Breast epithelium (tissue), 4 donors: ENCODE results near the gene LSAMP. TPM values are rescaled to one million over a fixed set of nuclear protein-coding genes. Genes with fewer than 3 reads are reported as not detected.

Experiments
- DNase-seq, 2 donors: peaks; one replicate each; pipeline ENCODE4 v3.0.0-alpha.2; 2019; ENCODE audit warnings: low spot score in 2 of 2
- H3K27ac ChIP-seq, 2 donors: fragments of 200-600 bp; sonication (generic) in 1 of 2; one replicate each; pipeline ENCODE4 v1.5.1; 2016 to 2019; ENCODE audit warnings: mild to moderate bottlenecking in 1 of 2
- H3K27me3 ChIP-seq, 2 donors: fragments of 200-600 bp; sonication (generic) in 1 of 2; one replicate each; pipeline versions ENCODE4 v1.5.1 to v1.6.0; 2017 to 2019; ENCODE audit warnings: control low read depth in 1 of 2, mild to moderate bottlenecking in 1 of 2
- H3K36me3 ChIP-seq: fragments of 200-600 bp; one replicate; pipeline ENCODE4 v1.5.1; 2019
- H3K4me1 ChIP-seq, 2 donors: fragments of 200-600 bp; sonication (generic); one replicate each; pipeline ENCODE4 v1.5.1; 2016 to 2019; ENCODE audit warnings: control low read depth in 1 of 2
- H3K4me3 ChIP-seq, 3 donors: fragments of 200-600 bp; sonication (generic); 1 replicate in 2 of 3; 2 replicates in 1 of 3; pipeline ENCODE4 v1.5.1; 2016 to 2019; ENCODE audit warnings: mild to moderate bottlenecking in 3 of 3, moderate library complexity in 2 of 3
- H3K9me3 ChIP-seq, 2 donors: fragments of 200-600 bp; sonication (generic) in 1 of 2; one replicate each; pipeline ENCODE4 v1.5.1; 2016 to 2019; ENCODE audit warnings: control low read depth in 1 of 2
- POLR2A ChIP-seq: fragments of 450-650 bp; IDR thresholded peaks from one replicate; pipeline ENCODE4 v1.6.1; 2016; ENCODE audit warnings: antibody characterized with exemption, mild to moderate bottlenecking, moderate library complexity
- POLR2AphosphoS5 ChIP-seq, 3 donors: sonication (generic); formaldehyde crosslinking; IDR thresholded peaks; one replicate each; pipeline ENCODE4 v1.6.1; 2017; ENCODE audit warnings: antibody characterized with exemption in 3 of 3
- intact Hi-C: fragments of 100-400 bp; cut with DNase I; formaldehyde crosslinking; loops from one replicate; pipeline ENCODE4 v1.15.1; 2023; ENCODE audit warnings: low total_unique reads
- total RNA-seq, 3 donors: library from RNA; depleted of rRNA; stranded (reverse); fragments of >200 nt; gene quantifications; one replicate each; pipeline ENCODE4 v1.1.0, GENCODE V29; 2016
- TF ChIP-seq, protein P1 (sequence below), 3 donors: fragments of 450-650 bp; IDR thresholded peaks; one replicate each; pipeline ENCODE4 v1.5.1; 2016 to 2017; ENCODE audit warnings: antibody characterized with exemption in 3 of 3, mild to moderate bottlenecking in 3 of 3, moderate library complexity in 3 of 3

LSAMP gene
- total RNA-seq, 3 donors from 2014 or later: 1.6 to 3.8 (median 3.5) TPM

DNA sequence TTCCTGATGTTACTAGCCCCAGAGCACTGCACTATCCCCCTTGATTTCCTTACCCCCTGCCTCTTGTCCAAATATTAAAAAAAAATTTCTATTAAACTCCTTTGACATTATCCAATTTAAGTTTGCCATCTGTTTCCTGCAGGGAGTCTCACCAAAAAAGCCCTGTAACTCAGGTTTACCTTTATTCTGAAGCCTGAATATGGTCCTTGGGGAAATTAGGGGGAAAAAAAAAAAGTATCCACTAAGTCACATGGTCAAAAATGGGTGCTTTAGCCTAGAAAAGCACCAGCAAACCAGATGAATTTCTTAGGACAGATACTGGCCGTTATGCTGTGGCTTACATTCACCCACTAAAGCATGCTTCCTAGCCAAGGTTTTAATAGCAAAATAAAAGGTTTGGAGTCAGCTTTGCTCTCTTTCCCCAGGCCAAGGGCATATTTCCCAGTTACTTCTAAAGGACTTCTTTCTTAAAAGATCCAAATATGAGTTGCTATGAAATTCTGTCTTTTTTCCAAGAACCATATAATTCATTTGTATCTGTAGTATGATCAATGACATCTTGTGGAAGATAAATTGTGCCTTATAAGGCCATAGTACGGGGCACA is 394.9 kb downstream of the LSAMP start:
- intact Hi-C loops: no loop called here
- TF ChIP-seq POLR2A (no peak), POLR2AphosphoS5 (IDR thresholded peaks at IDR 0.05) (no peak)
- TF ChIP-seq, protein P1, sequence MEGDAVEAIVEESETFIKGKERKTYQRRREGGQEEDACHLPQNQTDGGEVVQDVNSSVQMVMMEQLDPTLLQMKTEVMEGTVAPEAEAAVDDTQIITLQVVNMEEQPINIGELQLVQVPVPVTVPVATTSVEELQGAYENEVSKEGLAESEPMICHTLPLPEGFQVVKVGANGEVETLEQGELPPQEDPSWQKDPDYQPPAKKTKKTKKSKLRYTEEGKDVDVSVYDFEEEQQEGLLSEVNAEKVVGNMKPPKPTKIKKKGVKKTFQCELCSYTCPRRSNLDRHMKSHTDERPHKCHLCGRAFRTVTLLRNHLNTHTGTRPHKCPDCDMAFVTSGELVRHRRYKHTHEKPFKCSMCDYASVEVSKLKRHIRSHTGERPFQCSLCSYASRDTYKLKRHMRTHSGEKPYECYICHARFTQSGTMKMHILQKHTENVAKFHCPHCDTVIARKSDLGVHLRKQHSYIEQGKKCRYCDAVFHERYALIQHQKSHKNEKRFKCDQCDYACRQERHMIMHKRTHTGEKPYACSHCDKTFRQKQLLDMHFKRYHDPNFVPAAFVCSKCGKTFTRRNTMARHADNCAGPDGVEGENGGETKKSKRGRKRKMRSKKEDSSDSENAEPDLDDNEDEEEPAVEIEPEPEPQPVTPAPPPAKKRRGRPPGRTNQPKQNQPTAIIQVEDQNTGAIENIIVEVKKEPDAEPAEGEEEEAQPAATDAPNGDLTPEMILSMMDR (IDR thresholded peaks at IDR 0.05): no peak
- H3K4me3 ChIP-seq: no peak overlapping the region
- H3K27me3 ChIP-seq: no peaks in the 10 kb centered on the region
- no peaks in the 10 kb centered on the region for H3K36me3 ChIP-seq
- no peaks in the 10 kb centered on the region for H3K9me3 ChIP-seq
- no peak overlapping the region for H3K27ac ChIP-seq
- no peaks in the 10 kb centered on the region for H3K4me1 ChIP-seq
- DNase-seq: no peak

DNA sequence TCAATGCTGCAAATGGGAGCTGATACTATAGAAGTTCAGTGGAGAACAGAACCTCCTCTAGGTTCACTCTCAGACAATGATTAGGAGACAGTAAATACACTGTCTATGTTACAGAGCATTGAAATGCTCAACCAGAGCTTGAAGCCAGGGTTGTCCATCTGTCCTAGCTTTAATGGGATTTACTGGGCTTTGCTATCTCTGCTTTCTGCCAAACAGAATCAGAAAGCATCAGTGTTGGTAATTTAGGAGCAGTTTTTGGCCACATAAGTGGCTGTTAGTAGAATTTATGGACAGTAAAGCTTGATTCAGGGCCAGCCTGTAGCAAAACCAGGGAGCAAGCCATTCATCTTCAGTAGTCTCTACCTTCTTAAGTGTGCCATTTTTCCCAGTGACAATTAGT is 396.3 kb downstream of the LSAMP start:
- H3K27me3 ChIP-seq: no peaks in the 10 kb centered on the region
- TF ChIP-seq, protein P1 (IDR thresholded peaks at IDR 0.05): no peak
- no peak for TF ChIP-seq POLR2AphosphoS5 (IDR thresholded peaks at IDR 0.05)
- TF ChIP-seq POLR2A: no peak
- H3K4me1 ChIP-seq: no peaks in the 10 kb centered on the region
- no peaks in the 10 kb centered on the region for H3K36me3 ChIP-seq
- no peak overlapping the region for H3K27ac ChIP-seq
- H3K9me3 ChIP-seq: no peaks in the 10 kb centered on the region
- H3K4me3 ChIP-seq: no peak overlapping the region
- intact Hi-C loops: no loop called here
- DNase-seq: no peak

DNA sequence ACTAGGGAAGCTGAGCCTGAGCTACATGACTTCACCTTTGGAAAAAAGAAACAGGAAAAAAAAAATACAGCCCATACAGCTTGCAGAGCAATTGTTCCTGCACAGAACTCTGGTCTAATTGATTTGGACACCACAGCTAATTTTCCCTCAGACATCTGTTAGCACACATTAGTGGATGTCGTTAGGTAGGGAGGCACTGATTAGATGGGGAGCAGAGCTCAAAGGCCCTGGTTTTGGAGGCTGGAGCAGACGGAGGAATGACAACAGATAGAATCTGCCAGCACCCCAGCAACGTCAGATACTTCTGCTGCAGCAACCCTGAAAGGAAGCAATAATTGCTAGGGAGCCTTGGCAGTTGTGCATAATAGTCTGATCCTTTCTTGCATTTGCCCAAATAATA is 398.9 kb downstream of the LSAMP start:
- H3K27me3 ChIP-seq: no peaks in the 10 kb centered on the region
- no peaks in the 10 kb centered on the region for H3K9me3 ChIP-seq
- DNase-seq: no peak
- no peak overlapping the region for H3K27ac ChIP-seq
- TF ChIP-seq, protein P1 (IDR thresholded peaks at IDR 0.05): no peak
- TF ChIP-seq POLR2AphosphoS5 (IDR thresholded peaks at IDR 0.05) (no peak), POLR2A (no peak)
- H3K36me3 ChIP-seq: no peaks in the 10 kb centered on the region
- H3K4me1 ChIP-seq: no peaks in the 10 kb centered on the region
- H3K4me3 ChIP-seq: no peak overlapping the region
- intact Hi-C loops: no loop called here

DNA sequence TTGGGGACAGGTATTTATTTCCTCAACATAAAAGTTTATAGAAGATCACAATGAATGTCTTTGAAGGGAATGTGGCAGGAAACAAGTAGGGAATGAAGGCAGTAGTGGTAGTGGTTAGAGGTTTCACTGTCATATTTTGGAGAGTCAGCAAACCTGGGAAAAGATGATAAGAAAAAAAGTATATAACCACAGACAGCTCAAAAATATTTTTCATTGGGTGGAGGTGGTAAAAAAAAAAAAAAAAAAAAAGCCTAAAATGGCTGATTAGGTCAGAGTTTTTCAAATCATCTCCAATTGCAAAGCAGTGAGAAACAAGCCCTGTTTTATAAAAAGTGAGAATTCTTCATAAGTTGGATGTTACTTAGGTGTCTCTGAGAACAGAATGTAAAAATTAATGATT is 400.0 kb downstream of the LSAMP start:
- no peaks in the 10 kb centered on the region for H3K27me3 ChIP-seq
- TF ChIP-seq POLR2AphosphoS5 (IDR thresholded peaks at IDR 0.05) (no peak), POLR2A (no peak)
- TF ChIP-seq, protein P1 (IDR thresholded peaks at IDR 0.05): no peak
- intact Hi-C loops: no loop called here
- no peaks in the 10 kb centered on the region for H3K9me3 ChIP-seq
- no peak for DNase-seq
- no peak overlapping the region for H3K27ac ChIP-seq
- H3K4me3 ChIP-seq: no peak overlapping the region
- no peaks in the 10 kb centered on the region for H3K36me3 ChIP-seq
- no peaks in the 10 kb centered on the region for H3K4me1 ChIP-seq

DNA sequence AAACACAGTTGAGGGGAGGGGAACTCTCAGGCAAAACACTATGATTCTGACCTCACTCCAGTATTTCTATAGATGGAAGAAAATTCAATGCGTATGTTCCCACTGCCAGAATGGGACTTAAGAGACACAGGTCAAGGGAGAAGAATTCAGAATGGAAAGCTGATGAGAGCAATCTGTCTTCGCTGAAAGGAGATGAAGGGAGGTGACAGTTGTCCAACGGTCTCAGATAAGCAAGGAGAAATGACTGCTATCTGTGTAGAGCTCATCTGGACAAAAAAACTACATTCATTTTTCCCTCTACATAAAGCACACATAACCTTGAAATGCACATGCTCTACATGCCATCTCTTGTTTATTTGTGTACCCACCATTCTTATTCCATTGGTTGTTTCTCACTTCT is 405.1 kb downstream of the LSAMP start:
- no peak for TF ChIP-seq POLR2AphosphoS5 (IDR thresholded peaks at IDR 0.05)
- TF ChIP-seq, protein P1 (IDR thresholded peaks at IDR 0.05): no peak
- no peak for TF ChIP-seq POLR2A
- Histone ChIP-seq H3K36me3 (no peaks in the 10 kb centered on the region), H3K27ac (no peak overlapping the region), H3K27me3 (no peaks in the 10 kb centered on the region), H3K4me3 (no peak overlapping the region), H3K4me1 (no peaks in the 10 kb centered on the region), H3K9me3 (no peaks in the 10 kb centered on the region)
- intact Hi-C loops: loop anchor here (5.0 kb wide), 1 partner anchor 1497 kb away; no protein-coding TSS in a partner anchor
- no peak for DNase-seq
